Prostate gland (tissue), 2 donors: ENCODE data around the gene FIGNL2. TPM values are rescaled to one million over a fixed set of nuclear protein-coding genes. Genes with fewer than 3 reads are reported as not detected.
"Not testable (repeated sequence)": the region's sequence is repeated elsewhere in the genome, so short reads cannot be mapped to it uniquely, and the experiment has no call there.

ENCODE experiments used
- DNase-seq: peaks from one replicate; pipeline ENCODE4 v3.0.0-alpha.2; 2019; ENCODE audit warnings: low spot score
- H3K27ac ChIP-seq, 2 donors: fragments of 200-600 bp; sonication (generic); 2 replicates each; pipeline ENCODE4 v1.5.1; 2017 to 2019
- H3K27me3 ChIP-seq: fragments of 200-600 bp; sonication (generic); replicated peaks from 2 replicates; pipeline ENCODE4 v1.5.1; 2019; ENCODE audit not compliant: insufficient read depth
- H3K36me3 ChIP-seq, 2 donors: fragments of 200-600 bp; sonication (generic); 1 replicate in 1 of 2; 2 replicates in 1 of 2; pipeline versions ENCODE4 v1.5.1 to v1.8.1; 2017 to 2019
- H3K4me1 ChIP-seq: fragments of 200-600 bp; sonication (generic); replicated peaks from 2 replicates; pipeline ENCODE4 v1.5.1; 2019
- H3K4me3 ChIP-seq, 2 donors: fragments of 200-600 bp; sonication (generic); 2 replicates each; pipeline ENCODE4 v1.5.1; 2017 to 2019
- H3K9me3 ChIP-seq: fragments of 200-600 bp; sonication (generic); 2 replicates; pipeline ENCODE4 v1.5.1; 2017
- POLR2A ChIP-seq: fragments of 450-650 bp; IDR thresholded peaks from one replicate; pipeline ENCODE4 v1.6.1; 2016; ENCODE audit warnings: antibody characterized with exemption, mild to moderate bottlenecking
- POLR2AphosphoS5 ChIP-seq: sonication (generic); formaldehyde crosslinking; IDR thresholded peaks from one replicate; pipeline ENCODE4 v1.6.1; 2017; ENCODE audit warnings: antibody characterized with exemption
- WGBS: methylation state at CpG from one replicate; pipeline ENCODE4 v1.1.5; 2018; 5-methylcytosine and 5-hydroxymethylcytosine counted together
- intact Hi-C: fragments of 100-400 bp; cut with DNase I; formaldehyde crosslinking; loops from one replicate; pipeline ENCODE4 v1.14.2; 2022
- total RNA-seq, 2 donors: library from RNA; depleted of rRNA; stranded (reverse); fragments of >200 nt; gene quantifications; one replicate each; pipeline ENCODE4 v1.1.0, GENCODE V29; 2016
- TF ChIP-seq, protein P1 (sequence below), 4 experiments: fragments of 200-600 bp in 2 of 4; fragments of 450-650 bp in 2 of 4; sonication (generic) in 2 of 4; IDR thresholded peaks; 1 replicate in 3 of 4; 2 replicates in 1 of 4; pipeline ENCODE4 v1.5.1; 2016 to 2019; ENCODE audit warnings: antibody characterized with exemption in 4 of 4, mild to moderate bottlenecking in 2 of 4, moderate library complexity in 2 of 4

FIGNL2 gene
- total RNA-seq, 2 donors from 2014 or later = 0.46 to 1.4 TPM

GRCh38 chr12:51798501-51798900 is 50.0 kb downstream of the FIGNL2 start:
- DNase-seq = no peak
- no peak overlapping the region for H3K27ac ChIP-seq
- WGBS = 88% methylated on average over 1 of the region's 1 CpG
- intact Hi-C loops = no loop called here
- no peak overlapping the region for H3K4me3 ChIP-seq
- no peaks in the 10 kb centered on the region for H3K36me3 ChIP-seq
- TF ChIP-seq POLR2AphosphoS5 (no peak), POLR2A (no peak)
- TF ChIP-seq, protein P1, sequence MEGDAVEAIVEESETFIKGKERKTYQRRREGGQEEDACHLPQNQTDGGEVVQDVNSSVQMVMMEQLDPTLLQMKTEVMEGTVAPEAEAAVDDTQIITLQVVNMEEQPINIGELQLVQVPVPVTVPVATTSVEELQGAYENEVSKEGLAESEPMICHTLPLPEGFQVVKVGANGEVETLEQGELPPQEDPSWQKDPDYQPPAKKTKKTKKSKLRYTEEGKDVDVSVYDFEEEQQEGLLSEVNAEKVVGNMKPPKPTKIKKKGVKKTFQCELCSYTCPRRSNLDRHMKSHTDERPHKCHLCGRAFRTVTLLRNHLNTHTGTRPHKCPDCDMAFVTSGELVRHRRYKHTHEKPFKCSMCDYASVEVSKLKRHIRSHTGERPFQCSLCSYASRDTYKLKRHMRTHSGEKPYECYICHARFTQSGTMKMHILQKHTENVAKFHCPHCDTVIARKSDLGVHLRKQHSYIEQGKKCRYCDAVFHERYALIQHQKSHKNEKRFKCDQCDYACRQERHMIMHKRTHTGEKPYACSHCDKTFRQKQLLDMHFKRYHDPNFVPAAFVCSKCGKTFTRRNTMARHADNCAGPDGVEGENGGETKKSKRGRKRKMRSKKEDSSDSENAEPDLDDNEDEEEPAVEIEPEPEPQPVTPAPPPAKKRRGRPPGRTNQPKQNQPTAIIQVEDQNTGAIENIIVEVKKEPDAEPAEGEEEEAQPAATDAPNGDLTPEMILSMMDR (IDR thresholded peaks at IDR 0.05) = no peak
- H3K9me3 ChIP-seq = no peaks in the 10 kb centered on the region
- H3K4me1 ChIP-seq = no peaks in the 10 kb centered on the region
- H3K27me3 ChIP-seq = no peaks in the 10 kb centered on the region

DNA sequence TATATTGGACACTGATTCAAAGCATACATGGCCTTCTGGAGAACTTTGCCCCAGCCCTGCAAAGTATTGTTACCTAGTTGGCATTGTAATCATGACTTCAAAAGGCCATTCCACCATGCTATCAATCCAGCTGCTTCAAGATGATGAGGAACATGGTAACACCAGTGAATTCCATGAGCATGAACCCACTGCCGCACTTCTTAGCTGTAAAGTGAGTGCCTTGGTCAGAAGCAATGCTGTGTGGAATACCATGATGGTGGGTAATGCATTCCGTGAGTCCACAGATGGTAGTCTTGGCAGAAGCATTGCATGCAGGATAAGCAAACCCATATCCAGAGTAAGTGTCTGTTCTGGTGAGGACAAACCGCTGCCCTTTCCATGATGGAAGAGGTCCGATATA is 50.5 kb downstream of the FIGNL2 start:
- H3K4me1 ChIP-seq, intact Hi-C loops, H3K4me3 ChIP-seq, H3K27me3 ChIP-seq, DNase-seq, H3K36me3 ChIP-seq, H3K9me3 ChIP-seq, H3K27ac ChIP-seq: not testable (repeated sequence)
- 97% methylated on average over 4 of the region's 4 CpGs for WGBS

- WGBS = 92% methylated on average over 6 of the region's 6 CpGs
- intact Hi-C loops = no loop called here
Measured at GRCh38 chr12:51797301-51797700, 51.2 kb downstream of the FIGNL2 start.

GRCh38 chr12:51793201-51793600 is 55.3 kb downstream of the FIGNL2 start:
- Histone ChIP-seq H3K9me3 (no peaks in the 10 kb centered on the region), H3K4me3 (no peak overlapping the region), H3K4me1 (no peaks in the 10 kb centered on the region), H3K36me3 (no peaks in the 10 kb centered on the region), H3K27ac (no peak overlapping the region), H3K27me3 (no peaks in the 10 kb centered on the region)
- WGBS = 100% methylated on average over 1 of the region's 1 CpG
- no peak for DNase-seq
- intact Hi-C loops = no loop called here
- TF ChIP-seq POLR2A (no peak), POLR2AphosphoS5 (no peak)
- TF ChIP-seq, protein P1 (IDR thresholded peaks at IDR 0.05) = no peak

More at GRCh38 chr12:51797301-51797700, 51.2 kb downstream of the FIGNL2 start:
- Histone ChIP-seq H3K4me3 (no peak overlapping the region), H3K27ac (no peak overlapping the region), H3K9me3 (no peaks in the 10 kb centered on the region), H3K4me1 (no peaks in the 10 kb centered on the region), H3K36me3 (no peaks in the 10 kb centered on the region), H3K27me3 (no peaks in the 10 kb centered on the region)
- no peak for TF ChIP-seq POLR2A
- TF ChIP-seq, protein P1 (IDR thresholded peaks at IDR 0.05) = no peak
- TF ChIP-seq POLR2AphosphoS5 = no peak
- DNase-seq = no peak

DNA sequence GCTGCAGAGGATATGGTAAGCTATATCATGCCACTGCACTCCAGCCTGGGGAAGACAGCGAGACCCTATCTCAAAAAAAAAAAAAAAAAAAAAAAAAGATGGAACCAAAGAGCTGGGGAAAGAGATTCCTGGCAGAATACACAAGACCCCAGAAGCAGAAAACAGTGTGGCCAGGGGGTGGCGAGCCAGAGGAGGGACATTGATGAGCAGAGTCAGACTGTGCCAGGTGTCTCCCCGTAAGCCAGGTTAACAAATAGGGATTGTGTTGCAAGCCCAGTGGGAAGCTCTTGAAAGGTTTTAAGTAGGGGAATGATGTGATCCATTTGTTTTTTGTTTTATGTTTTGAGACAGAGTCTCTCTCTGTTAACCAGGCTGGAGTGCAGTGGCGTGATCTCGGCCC is 56.1 kb downstream of the FIGNL2 start:
- intact Hi-C loops = no loop called here
- H3K27ac ChIP-seq = no peak overlapping the region
- no peaks in the 10 kb centered on the region for H3K27me3 ChIP-seq
- H3K4me1 ChIP-seq = no peaks in the 10 kb centered on the region
- no peak for DNase-seq
- no peaks in the 10 kb centered on the region for H3K9me3 ChIP-seq
- H3K4me3 ChIP-seq = no peak overlapping the region
- H3K36me3 ChIP-seq = no peaks in the 10 kb centered on the region
- WGBS = 86% methylated on average over 5 of the region's 5 CpGs
- TF ChIP-seq POLR2AphosphoS5 = no peak
- TF ChIP-seq, protein P1 (IDR thresholded peaks at IDR 0.05) = no peak
- no peak for TF ChIP-seq POLR2A
